HepG2 (cell line): ENCODE measurements around the gene CLASP2. TPM values are rescaled to one million over a fixed set of nuclear protein-coding genes. Genes with fewer than 3 reads are reported as not detected.

Source experiments
- ADNP ChIP-seq: sonication (generic); formaldehyde crosslinking; IDR thresholded peaks from 2 replicates; pipeline ENCODE4 v1.4.0; 2020; ENCODE audit warnings: missing genetic modification reagents
- CENPT ChIP-seq: sonication (generic); formaldehyde crosslinking; IDR thresholded peaks from 2 replicates; pipeline ENCODE4 v1.8.0; 2022; ENCODE audit warnings: low read depth, mild to moderate bottlenecking, moderate library complexity, missing genetic modification reagents
- CENPX ChIP-seq: sonication (generic); formaldehyde crosslinking; IDR thresholded peaks from 2 replicates; pipeline ENCODE4 v1.9.0; 2021; ENCODE audit warnings: mild to moderate bottlenecking, missing genetic modification reagents, moderate library complexity
- DMAP1 ChIP-seq: IDR thresholded peaks from 2 replicates; pipeline ENCODE4 v1.6.1; 2016
- HNRNPK ChIP-seq: fragments of 200-400 bp; formaldehyde crosslinking; IDR thresholded peaks from 2 replicates; pipeline ENCODE4 v1.6.1; 2018; ENCODE audit warnings: low read length, low read depth, moderate library complexity, mild to moderate bottlenecking; ENCODE audit not compliant: poor library complexity, severe bottlenecking
- KMT2A ChIP-seq: sonication (generic); formaldehyde crosslinking; IDR thresholded peaks from 2 replicates; pipeline ENCODE4 v1.4.0; 2020; ENCODE audit warnings: missing genetic modification reagents
- MED13 ChIP-seq: sonication (generic); formaldehyde crosslinking; IDR thresholded peaks from 2 replicates; pipeline ENCODE4 v1.5.0; 2020; ENCODE audit warnings: missing genetic modification reagents
- MIER2 ChIP-seq: IDR thresholded peaks from 2 replicates; pipeline ENCODE4 v1.6.1; 2016; ENCODE audit warnings: missing biosample characterization, missing genetic modification reagents
- NONO ChIP-seq, 2 experiments: fragments of 450-650 bp in 1 of 2; sonication (generic) in 1 of 2; formaldehyde crosslinking in 1 of 2; IDR thresholded peaks in 1 of 2; conservative IDR thresholded peaks in 1 of 2; 2 replicates each; pipeline versions ENCODE4 v1.6.1 to v1.8.0; 2017 to 2022; ENCODE audit warnings: mild to moderate bottlenecking in 1 of 2, missing genetic modification reagents in 1 of 2, moderate library complexity in 1 of 2
- POLR2AphosphoS2 ChIP-seq: IDR thresholded peaks from 2 replicates; pipeline ENCODE4 v1.6.1; 2011; ENCODE audit warnings: low read depth, low read length, improper control_type of control experiment
- SP5 ChIP-seq: IDR thresholded peaks from 2 replicates; pipeline ENCODE4 v1.6.1; 2016; ENCODE audit warnings: low read depth, borderline replicate concordance
- ZFP41 ChIP-seq: sonication (generic); formaldehyde crosslinking; IDR thresholded peaks from 2 replicates; pipeline ENCODE4 v1.4.0; 2020; ENCODE audit warnings: mild to moderate bottlenecking, missing genetic modification reagents, borderline replicate concordance
- ZMAT3 ChIP-seq: sonication (generic); formaldehyde crosslinking; conservative IDR thresholded peaks from 2 replicates; pipeline ENCODE4 v1.7.0; 2021; ENCODE audit warnings: missing genetic modification reagents
- ZMYM2 ChIP-seq: sonication (generic); formaldehyde crosslinking; IDR thresholded peaks from 2 replicates; pipeline ENCODE4 v1.8.0; 2022; ENCODE audit warnings: mild to moderate bottlenecking, missing genetic modification reagents
- ZNF260 ChIP-seq: sonication (generic); formaldehyde crosslinking; IDR thresholded peaks from 2 replicates; pipeline ENCODE4 v1.4.0; 2020; ENCODE audit warnings: missing genetic modification reagents, low read depth, mild to moderate bottlenecking, borderline replicate concordance
- ZNF367 ChIP-seq: sonication (generic); formaldehyde crosslinking; IDR thresholded peaks from 2 replicates; pipeline ENCODE4 v1.4.0; 2020; ENCODE audit warnings: missing genetic modification reagents, borderline replicate concordance
- ZNF672 ChIP-seq: sonication (generic); formaldehyde crosslinking; IDR thresholded peaks from 2 replicates; pipeline ENCODE4 v1.8.1; 2022; ENCODE audit warnings: missing genetic modification reagents
- ZNF720 ChIP-seq: sonication (generic); formaldehyde crosslinking; IDR thresholded peaks from 2 replicates; pipeline ENCODE4 v1.4.0; 2020; ENCODE audit warnings: missing genetic modification reagents
- polyA plus RNA-seq, 8 experiments: library from polyadenylated mRNA; depleted of rRNA in 3 of 8; stranded (reverse) in 7 of 8; unstranded in 1 of 8; fragments of >200 nt; fragmentation: Illumina TruSeq in 4 of 8; extraction: Trizol in 4 of 8; gene quantifications; 2 replicates each; pipeline versions ENCODE4 v1.2.1 to v1.2.3, GENCODE V29; 2011 to 2016; ENCODE audit warnings: low read depth in 4 of 8, missing spikeins in 1 of 8, mixed read lengths in 1 of 8; ENCODE audit not compliant: insufficient read depth in 1 of 8
- total RNA-seq, 5 experiments: library from RNA; depleted of rRNA; stranded (reverse); fragments of >200 nt; fragmentation: Illumina TruSeq; extraction: Trizol; gene quantifications; 2 replicates each; pipeline ENCODE4 v1.2.3, GENCODE V29; 2016; ENCODE audit warnings: low read depth in 1 of 5
- TF ChIP-seq, protein P1 (sequence below): sonication (generic); formaldehyde crosslinking; IDR thresholded peaks from 2 replicates; pipeline ENCODE4 v1.4.0; 2020; ENCODE audit warnings: missing genetic modification reagents

Gene CLASP2
- total and polyA plus RNA-seq, 2 of the 13 experiments (the other 11 are each of a cell fraction or from before 2014, with no cell fraction given) = 15.7 to 34.8 TPM

DNA sequence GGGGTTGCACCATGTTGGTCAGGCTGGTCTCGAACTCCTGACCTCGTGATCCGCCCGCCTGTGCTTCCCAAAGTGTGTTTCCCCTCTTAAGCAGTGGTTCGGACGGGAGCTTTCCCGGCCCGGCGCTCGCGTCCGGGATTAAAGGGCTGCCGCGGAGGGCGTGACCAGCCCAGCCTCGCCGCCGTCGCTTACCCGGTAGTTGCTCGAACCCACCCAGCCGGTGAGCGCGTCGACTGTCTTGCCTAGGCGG lies 513 bp downstream of the CLASP2 start (continued):
- TF ChIP-seq NONO (IDR thresholded peaks at IDR 0.05) (no peak), NONO (CRISPR knock-in tag; conservative IDR thresholded peaks at IDR 0.05) (no peak), ZNF367 (CRISPR knock-in tag) (peak; percentile 97), DMAP1 (no peak), ZMYM2 (CRISPR knock-in tag) (peak; percentile 48; the same call in 1 of the 2 replicates), CENPT (CRISPR knock-in tag) (no peak), ZNF720 (CRISPR knock-in tag) (no peak), KMT2A (CRISPR knock-in tag) (no peak), ADNP (CRISPR knock-in tag) (peak; percentile 47; the same call in 1 of the 2 replicates), MIER2 (no peak), POLR2AphosphoS2 (no peak), CENPX (CRISPR knock-in tag) (no peak), ZNF260 (CRISPR knock-in tag) (no peak), ZMAT3 (CRISPR knock-in tag) (no peak), ZFP41 (no peak; the same call in 1 of the 2 replicates), ZNF672 (CRISPR knock-in tag) (no peak), HNRNPK (no peak), MED13 (CRISPR knock-in tag) (peak; percentile 61; the same call in 1 of the 2 replicates), SP5 (CRISPR knock-in tag) (peak; percentile 45; the same call in 1 of the 2 replicates)
- TF ChIP-seq, protein P1, sequence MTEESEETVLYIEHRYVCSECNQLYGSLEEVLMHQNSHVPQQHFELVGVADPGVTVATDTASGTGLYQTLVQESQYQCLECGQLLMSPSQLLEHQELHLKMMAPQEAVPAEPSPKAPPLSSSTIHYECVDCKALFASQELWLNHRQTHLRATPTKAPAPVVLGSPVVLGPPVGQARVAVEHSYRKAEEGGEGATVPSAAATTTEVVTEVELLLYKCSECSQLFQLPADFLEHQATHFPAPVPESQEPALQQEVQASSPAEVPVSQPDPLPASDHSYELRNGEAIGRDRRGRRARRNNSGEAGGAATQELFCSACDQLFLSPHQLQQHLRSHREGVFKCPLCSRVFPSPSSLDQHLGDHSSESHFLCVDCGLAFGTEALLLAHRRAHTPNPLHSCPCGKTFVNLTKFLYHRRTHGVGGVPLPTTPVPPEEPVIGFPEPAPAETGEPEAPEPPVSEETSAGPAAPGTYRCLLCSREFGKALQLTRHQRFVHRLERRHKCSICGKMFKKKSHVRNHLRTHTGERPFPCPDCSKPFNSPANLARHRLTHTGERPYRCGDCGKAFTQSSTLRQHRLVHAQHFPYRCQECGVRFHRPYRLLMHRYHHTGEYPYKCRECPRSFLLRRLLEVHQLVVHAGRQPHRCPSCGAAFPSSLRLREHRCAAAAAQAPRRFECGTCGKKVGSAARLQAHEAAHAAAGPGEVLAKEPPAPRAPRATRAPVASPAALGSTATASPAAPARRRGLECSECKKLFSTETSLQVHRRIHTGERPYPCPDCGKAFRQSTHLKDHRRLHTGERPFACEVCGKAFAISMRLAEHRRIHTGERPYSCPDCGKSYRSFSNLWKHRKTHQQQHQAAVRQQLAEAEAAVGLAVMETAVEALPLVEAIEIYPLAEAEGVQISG (CRISPR knock-in tag) = 0 out of 2 replicates have a peak, but pooled peaks have one; percentile 55
